HL-60/S4 treated with retinoic acid at 250 ng/mL for 4 days and 3 days (cell line): ENCODE results near the gene GNG3.
"Not testable (repeated sequence)": the region's sequence is repeated elsewhere in the genome, so short reads cannot be mapped to it uniquely, and the experiment has no call there.

Experiments used
- in situ Hi-C: fragments of 300-500 bp; cut with MboI; formaldehyde crosslinking; loops from 2 replicates; pipeline ENCODE4 v1.7.0; 2022; ENCODE audit warnings: low sequenced_read_pairs

Gene GNG3

DNA sequence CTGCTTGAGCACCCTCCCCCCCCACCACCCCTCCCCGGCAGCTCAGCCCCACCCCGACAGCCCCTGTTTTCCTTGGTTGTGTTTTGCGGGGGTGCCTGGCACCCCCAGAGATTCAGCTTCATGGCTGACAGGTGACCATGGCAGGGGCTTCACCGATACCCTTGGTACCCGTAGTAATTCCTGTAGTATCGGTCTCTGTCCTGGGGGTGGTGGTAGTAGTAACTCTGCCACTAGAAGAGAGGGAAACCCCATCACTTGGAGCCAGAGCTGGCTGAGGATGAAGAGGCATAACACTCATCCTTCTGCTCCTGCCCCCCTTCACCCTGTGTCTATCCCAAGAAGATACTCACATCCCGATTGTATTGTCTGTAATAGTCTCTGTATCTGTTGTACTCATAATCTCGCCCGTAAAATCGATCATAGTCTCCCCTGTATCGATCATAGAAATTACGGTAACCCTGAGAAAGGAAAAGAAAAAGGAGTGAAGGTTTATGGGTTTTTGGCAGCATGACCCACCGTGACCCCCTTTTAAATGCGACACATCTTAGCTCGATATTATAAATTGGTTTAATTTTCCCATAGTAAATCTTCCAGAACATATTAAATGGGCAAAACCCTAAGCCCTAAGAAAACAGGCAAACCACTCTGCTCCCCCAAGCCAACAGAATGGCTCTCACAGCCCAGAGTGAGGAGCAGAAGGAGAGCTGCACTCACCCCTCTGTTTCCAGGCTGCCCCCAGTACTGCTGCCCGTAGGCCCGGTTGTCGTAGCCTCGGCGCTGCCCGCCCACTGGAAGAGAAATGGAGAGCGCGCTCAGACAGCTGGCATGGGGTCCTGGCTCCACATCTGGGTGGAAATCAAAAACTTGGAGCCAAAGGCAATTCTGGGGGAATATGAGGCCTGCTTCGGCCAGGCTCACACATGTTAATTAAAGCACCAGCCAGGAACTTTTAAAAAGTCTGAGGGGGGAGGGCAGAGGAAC lies 8.0 kb downstream of the GNG3 start:
- in situ Hi-C loops = no loop called here

- in situ Hi-C loops = no loop called here
These were observed 8.7 kb downstream of the GNG3 start for GRCh38 chr11:62716206-62716605.

GRCh38 chr11:62716816-62717215 lies 9.3 kb downstream of the GNG3 start:
- in situ Hi-C loops = no loop called here

DNA sequence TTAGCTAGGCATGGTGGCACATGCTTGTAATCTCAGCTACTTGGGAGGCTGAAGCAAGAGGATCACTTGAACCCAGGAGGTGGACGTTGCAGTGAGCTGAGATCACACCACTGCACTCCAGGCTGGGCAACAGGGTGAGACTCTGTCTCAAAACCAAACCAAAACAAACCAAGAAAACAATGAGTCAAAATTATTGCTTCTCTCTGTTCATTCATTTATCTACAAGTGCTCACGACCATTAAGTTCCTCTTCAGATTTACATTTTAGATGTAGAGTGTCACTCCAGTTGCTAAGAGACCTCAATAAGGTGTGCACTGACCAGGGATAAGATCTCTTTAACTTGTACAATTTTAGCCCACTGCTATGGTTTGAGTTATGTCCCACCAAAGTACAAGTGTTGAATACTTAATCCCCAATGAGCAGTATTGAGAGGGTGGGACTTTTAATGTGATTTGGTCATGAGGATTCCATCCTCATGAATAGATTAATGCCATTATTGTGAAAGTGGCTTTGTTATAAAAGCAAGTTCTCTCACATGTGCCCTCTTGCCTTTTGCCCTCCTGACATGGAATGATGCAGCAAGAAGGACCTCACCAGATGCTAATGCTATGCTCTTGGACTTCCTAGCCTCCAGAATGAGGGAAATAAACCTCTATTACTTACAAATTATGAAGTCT lies 12.0 kb downstream of the GNG3 start:
- in situ Hi-C loops = no loop called here

GRCh38 chr11:62721994-62722393 lies 14.5 kb downstream of the GNG3 start:
- in situ Hi-C loops = no loop called here

GRCh38 chr11:62724171-62724570 lies 16.7 kb downstream of the GNG3 start:
- in situ Hi-C loops = no loop called here

DNA sequence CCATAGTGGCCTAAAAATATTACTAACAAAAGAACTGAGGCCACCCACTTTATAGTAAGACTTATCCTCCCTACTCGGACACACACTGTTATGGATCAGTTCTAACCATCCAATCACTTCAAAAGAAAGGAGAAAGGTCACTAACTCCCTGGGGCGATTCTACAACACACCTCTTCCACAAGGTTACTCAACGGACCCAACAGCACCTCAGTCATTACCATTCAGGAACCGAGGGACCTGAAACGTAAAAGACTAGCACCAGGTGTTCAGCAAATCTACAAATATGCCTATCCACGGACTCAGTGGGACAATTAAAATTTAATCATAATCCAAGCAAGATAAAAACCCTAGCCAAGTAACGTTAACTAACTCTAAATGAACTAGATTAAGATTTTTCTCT lies 18.2 kb downstream of the GNG3 start:
- in situ Hi-C loops = no loop called here

- in situ Hi-C loops = no loop called here
These were observed 18.9 kb downstream of the GNG3 start for GRCh38 chr11:62726156-62726914.

DNA sequence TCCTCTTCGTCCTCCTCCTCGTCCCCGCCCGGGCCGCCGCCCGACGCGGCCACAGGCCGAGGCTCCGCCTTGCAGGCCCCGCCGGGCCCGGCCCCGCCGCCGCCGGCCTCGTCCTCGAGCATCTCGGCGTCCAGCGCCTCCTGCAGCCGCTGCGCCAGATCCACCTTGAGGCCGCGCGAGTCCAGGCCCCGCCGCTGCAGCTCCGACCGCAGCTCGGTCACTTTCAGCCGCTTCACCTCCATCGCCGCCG lies 19.4 kb downstream of the GNG3 start:
- in situ Hi-C loops = no loop called here

- in situ Hi-C loops = no loop called here
These were observed 19.8 kb downstream of the GNG3 start, which contains the start of gene HNRNPUL2 for GRCh38 chr11:62727165-62727871. HNRNPUL2 (minus strand) TSS chr11:62727457; CDS start chr11:62727156, 301 bp downstream.

DNA sequence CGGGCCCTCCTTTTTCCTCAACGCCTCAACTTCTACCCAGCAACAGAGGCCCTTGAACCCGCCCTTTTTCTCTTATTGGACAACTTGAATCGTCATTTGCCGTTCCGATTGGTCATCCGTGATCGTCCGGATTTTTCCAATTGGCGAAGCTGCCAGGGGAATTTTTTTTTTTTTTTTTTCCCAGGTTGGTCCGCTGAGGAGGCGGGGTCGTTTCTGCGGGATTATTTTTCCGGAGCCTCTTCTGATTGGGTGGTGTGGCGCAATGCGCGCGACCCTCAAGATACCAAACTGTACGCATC lies 20.3 kb downstream of the GNG3 start:
- in situ Hi-C loops = no loop called here

DNA sequence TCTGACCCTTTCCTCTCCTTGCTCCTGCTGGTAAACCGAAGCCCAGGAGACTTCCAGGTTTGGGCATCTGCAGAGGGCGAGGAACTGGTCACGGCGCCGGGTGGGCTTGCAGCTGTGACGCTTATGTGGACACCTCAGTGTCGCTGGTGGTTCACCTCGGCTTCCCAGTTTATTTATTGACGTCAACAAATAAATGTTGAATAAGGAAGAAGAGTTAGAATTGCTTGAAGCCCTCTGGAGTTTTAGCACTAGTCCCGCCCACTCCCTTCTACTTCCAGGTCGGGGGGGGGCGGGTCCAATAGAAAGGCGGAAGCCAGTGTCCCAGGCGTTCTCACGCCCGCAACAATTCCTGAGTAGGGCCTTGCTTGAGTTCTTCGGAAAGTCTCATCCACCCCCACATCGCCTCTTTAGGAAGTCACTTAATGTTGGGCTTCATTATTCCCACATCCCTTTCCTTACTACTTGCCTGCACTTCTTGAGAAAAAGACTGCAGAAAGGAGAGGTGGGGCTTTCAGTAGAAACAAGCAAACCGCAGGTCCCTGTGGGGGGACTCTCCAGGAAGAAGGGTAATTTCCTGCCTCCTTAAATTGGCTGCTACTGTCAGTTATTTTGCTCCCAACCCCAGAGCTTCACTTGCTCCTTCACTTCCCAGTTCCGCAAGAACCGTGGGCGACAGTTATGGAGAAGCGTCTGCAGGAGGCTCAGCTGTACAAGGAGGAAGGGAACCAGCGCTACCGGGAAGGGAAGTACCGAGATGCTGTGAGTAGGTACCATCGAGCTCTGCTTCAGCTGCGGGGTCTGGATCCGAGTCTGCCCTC lies 20.9 kb downstream of the GNG3 start, which contains the start of gene TTC9C:
Gene TTC9C (plus strand): TSS at position 316 of the 818 bp plus-strand sequence. CDS start 363 bp downstream, at position 679.
- in situ Hi-C loops = no loop called here

GRCh38 chr11:62730076-62730475 lies 22.6 kb downstream of the GNG3 start:
- in situ Hi-C loops = not testable (repeated sequence)

- in situ Hi-C loops = no loop called here
These were observed 25.4 kb downstream of the GNG3 start for GRCh38 chr11:62732830-62733229.

DNA sequence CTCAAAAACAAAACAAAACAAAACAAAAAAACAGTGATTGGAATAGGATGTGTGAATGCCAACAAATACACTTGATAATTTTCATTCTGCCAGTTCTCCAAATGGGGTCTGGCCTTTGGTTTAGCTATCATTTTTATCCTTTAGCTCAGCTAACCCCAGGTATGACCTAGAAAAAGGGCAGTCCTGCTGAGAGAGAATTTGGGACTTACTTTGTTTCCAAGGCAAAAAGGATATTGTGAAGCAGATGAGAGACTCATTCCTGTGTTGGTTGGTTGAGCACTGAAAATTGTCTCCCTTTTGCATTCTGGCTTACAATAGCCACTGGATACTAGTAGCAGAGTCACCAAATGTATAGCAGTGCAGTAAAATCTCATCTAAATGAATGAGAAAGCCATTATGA lies 29.7 kb downstream of the GNG3 start:
- in situ Hi-C loops = no loop called here

DNA sequence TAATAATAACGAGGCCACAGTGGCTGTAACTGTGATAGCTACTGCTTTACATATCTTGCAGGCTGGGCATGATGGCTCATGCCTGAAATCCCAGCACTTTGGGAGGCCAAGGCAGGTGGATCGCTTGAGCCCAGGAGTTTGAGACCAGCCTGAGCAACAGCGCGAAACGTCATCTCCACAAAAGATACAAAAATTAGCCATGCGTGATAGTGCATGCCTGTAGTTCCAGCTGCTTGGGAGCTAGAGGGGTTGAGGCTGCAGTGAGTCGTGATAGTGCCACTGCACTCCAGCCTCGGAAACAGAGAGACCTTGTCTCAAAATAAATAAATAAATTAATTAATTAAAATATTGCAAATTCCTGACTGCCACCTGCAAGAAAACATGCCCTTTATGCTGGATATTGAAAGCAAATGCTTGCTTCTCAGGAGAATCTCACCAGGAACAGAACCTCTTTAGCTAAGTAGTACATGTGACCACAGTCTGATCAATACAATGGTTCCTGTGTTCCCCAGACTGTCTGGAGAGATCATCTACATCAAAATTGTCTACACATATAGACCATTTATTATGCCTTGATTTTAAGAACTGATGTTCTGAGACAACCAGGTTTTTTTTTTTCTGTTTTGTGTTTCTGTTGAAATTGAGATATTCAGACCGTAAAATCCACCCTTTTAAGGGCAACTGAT lies 40.1 kb downstream of the GNG3 start:
- in situ Hi-C loops = no loop called here

DNA sequence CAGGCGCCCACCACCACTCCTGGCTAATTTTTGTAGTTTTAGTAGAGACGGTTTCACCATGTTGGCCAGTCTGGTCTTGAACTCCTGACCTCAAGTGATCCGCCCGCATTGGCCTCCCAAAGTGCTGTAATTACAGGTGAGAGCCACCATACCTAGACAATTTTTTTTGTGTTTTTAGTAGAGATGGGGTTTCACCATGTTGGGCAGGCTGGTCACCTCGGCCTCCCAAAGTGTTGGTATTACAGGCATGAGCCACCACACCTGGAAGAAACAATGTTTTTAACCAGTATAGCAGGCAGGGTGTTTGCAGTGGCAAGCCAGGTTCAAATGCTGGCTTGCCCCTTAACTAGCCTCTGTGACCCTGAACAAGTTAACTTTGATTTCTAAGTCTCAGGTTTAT lies 42.5 kb downstream of the GNG3 start:
- in situ Hi-C loops = not testable (repeated sequence)

GRCh38 chr11:62752177-62752785 lies 44.8 kb downstream of the GNG3 start:
- in situ Hi-C loops = no loop called here
